MCF 10A (cell line): Measurements from ENCODE around the gene LIN28A. TPM values are rescaled to one million over a fixed set of nuclear protein-coding genes. Genes with fewer than 3 reads are reported as not detected.

Experiments used
- BruUV-seq: library from RNA; stranded (reverse); fragments of 400-500 nt; replicated peaks from 2 replicates; lab custom pipeline; 2021; lab: Mats Ljungman, UMichigan
- CTCF ChIA-PET: fragments of 300-600 bp; sonication (Branson Sonifier 250); formaldehyde crosslinking; extraction: SDS; loops from one replicate; lab custom pipeline; 2021; ENCODE audit warnings: antibody characterized with exemption, inconsistent platforms; lab: Yijun Ruan, JAX
- POLR2A ChIA-PET: fragments of 300-600, 350-650 bp; sonication (Branson Sonifier 250); formaldehyde crosslinking; extraction: SDS; loops from one replicate; lab custom pipeline; 2020; ENCODE audit warnings: antibody characterized with exemption, inconsistent platforms; lab: Yijun Ruan, JAX
- DNase-seq: peaks from one replicate; pipeline ENCODE4 v3.0.0-alpha.2; 2018; ENCODE audit not compliant: unreplicated experiment
- H3K27ac Mint-ChIP-seq: one replicate; pipeline ENCODE4 v1.8.0; 2022; ENCODE audit warnings: mild to moderate bottlenecking, low read depth, mixed read lengths; ENCODE audit not compliant: unreplicated experiment
- H3K27me3 Mint-ChIP-seq: one replicate; pipeline ENCODE4 v1.8.0; 2022; ENCODE audit warnings: mixed read lengths; ENCODE audit not compliant: insufficient read depth, unreplicated experiment
- H3K36me3 Mint-ChIP-seq: one replicate; pipeline ENCODE4 v1.8.0; 2022; ENCODE audit warnings: mild to moderate bottlenecking, moderate library complexity, mixed read lengths; ENCODE audit not compliant: insufficient read depth, unreplicated experiment
- H3K4me1 Mint-ChIP-seq: one replicate; pipeline ENCODE4 v1.8.0; 2022; ENCODE audit warnings: mixed read lengths; ENCODE audit not compliant: insufficient read depth, unreplicated experiment
- H3K4me3 Mint-ChIP-seq: one replicate; pipeline ENCODE4 v1.8.0; 2022; ENCODE audit warnings: mild to moderate bottlenecking, moderate library complexity, mixed read lengths; ENCODE audit not compliant: unreplicated experiment
- H3K9me3 Mint-ChIP-seq: one replicate; pipeline ENCODE4 v1.8.0; 2022; ENCODE audit warnings: mixed read lengths; ENCODE audit not compliant: unreplicated experiment
- CTCF ChIP-seq: fragments of 200-600 bp; IDR thresholded peaks from one replicate; pipeline ENCODE4 v1.8.0; 2022; ENCODE audit warnings: antibody characterized with exemption, mild to moderate bottlenecking; ENCODE audit not compliant: unreplicated experiment
- intact Hi-C: fragments of 100-400 bp; cut with micrococcal nuclease; formaldehyde crosslinking; loops from 2 replicates; pipeline ENCODE4 v1.14.1; 2022
- total RNA-seq: library from RNA; stranded (reverse); gene quantifications from 2 replicates; pipeline ENCODE4 v1.2.3, GENCODE V29; 2022

The LIN28A gene
- total RNA-seq, 1 experiment from 2014 or later, result not detected

GRCh38 chr1:26449868-26450267 lies 39.3 kb downstream of the LIN28A start:
- H3K36me3 Mint-ChIP-seq, result peaks cover 57% of the 10 kb centered on the region
- no TSS peak for BruUV-seq
- no peak for DNase-seq
- no peaks in the 10 kb centered on the region for H3K4me1 Mint-ChIP-seq
- no peaks in the 10 kb centered on the region for H3K27me3 Mint-ChIP-seq
- no peaks in the 10 kb centered on the region for H3K9me3 Mint-ChIP-seq
- no peak overlapping the region for H3K4me3 Mint-ChIP-seq
- no peak overlapping the region for H3K27ac Mint-ChIP-seq
- CTCF ChIA-PET, result no interaction called here
- POLR2A ChIA-PET, result interaction anchor here (2.5 kb wide), 1 partner anchor 22 kb away, joined by 13 read pairs; the partner anchor contains the start of gene HMGN2
- no peak for TF ChIP-seq CTCF
- intact Hi-C loops, result no loop called here

DNA sequence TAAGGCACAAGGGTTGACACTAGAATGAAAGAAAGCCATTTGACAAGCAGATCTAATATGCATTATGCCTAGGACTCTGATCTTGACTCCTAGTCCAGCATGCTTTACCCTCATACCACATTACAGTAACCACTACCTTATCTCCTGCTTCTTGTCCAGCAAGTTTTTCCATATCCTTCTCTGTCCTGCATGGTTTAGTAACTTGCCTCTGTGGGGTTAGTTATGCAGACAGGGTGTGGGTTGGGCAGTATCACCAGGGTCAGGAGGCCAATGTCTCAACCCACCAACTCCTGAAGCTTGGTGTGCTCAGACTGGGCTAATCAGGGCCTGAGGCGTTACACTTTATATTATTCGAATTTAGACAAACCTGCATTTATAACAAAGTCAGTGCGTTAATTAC lies 40.3 kb downstream of the LIN28A start:
- no TSS peak for BruUV-seq
- Mint-ChIP-seq H3K27me3 (no peaks in the 10 kb centered on the region), H3K4me3 (no peak overlapping the region), H3K36me3 (peaks cover 57% of the 10 kb centered on the region), H3K4me1 (no peaks in the 10 kb centered on the region), H3K27ac (no peak overlapping the region), H3K9me3 (no peaks in the 10 kb centered on the region)
- ChIA-PET POLR2A (no interaction called here), CTCF (interaction anchor here (0.8 kb wide), 1 partner anchor 18 kb away, joined by 3 read pairs; no protein-coding TSS in a partner anchor)
- intact Hi-C loops, result no loop called here
- no peak for DNase-seq
- no peak for TF ChIP-seq CTCF

DNA sequence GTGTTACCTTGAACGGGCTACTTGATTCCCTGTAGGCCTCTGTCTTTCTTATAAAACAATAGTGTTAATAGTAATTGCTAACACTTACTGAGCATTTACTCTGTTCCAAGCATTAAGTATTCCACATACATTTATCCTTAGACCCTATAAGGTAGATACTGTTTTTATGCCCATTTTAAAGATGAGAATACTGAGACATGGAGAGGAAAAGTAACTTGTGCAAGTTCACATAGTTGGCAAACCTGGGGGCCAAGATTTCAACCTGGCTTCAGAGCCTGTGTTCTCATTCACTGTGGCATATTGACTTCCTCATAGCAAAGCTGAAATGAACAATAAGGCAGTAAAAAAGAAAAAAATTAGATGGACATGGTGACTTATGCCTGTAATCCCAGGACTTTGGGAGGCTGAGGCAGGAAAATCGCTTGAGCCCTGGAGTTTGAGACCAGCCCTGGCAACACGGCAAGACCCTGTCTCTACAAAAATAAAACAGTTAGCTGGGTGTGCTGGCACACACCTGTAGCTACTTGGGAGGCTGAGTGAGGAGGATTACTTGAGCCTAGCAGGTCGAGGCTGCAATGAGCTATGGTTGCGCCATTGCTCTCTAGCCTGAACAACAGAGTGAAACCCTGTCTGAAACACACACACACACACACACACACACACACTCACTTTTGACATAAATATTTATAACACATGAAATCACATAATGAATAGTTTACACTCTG lies 42.0 kb downstream of the LIN28A start:
- Mint-ChIP-seq H3K36me3 (peaks cover 52% of the 10 kb centered on the region), H3K4me1 (no peaks in the 10 kb centered on the region), H3K4me3 (no peak overlapping the region), H3K9me3 (no peaks in the 10 kb centered on the region), H3K27me3 (no peaks in the 10 kb centered on the region), H3K27ac (no peak overlapping the region)
- POLR2A ChIA-PET, result interaction anchor here (0.7 kb wide), 1 partner anchor 17 kb away, joined by 3 read pairs; no protein-coding TSS in a partner anchor
- TF ChIP-seq CTCF, result no peak
- CTCF ChIA-PET, result no interaction called here
- BruUV-seq, result no TSS peak
- no peak for DNase-seq
- intact Hi-C loops, result no loop called here

GRCh38 chr1:26459148-26459547 lies 48.5 kb downstream of the LIN28A start:
- intact Hi-C loops, result no loop called here
- ChIA-PET CTCF (no interaction called here), POLR2A (interaction anchor here (0.9 to 1.1 kb wide), 2 partner anchors 12 to 27 kb away, joined by 3 read pairs; partner anchors contain the start of gene DHDDS)
- Mint-ChIP-seq H3K27me3 (no peaks in the 10 kb centered on the region), H3K9me3 (no peaks in the 10 kb centered on the region), H3K36me3 (peaks cover 71% of the 10 kb centered on the region), H3K27ac (no peak overlapping the region), H3K4me3 (no peak overlapping the region), H3K4me1 (no peaks in the 10 kb centered on the region)
- BruUV-seq, result no TSS peak
- no peak for TF ChIP-seq CTCF
- no peak for DNase-seq
